H1 (cell line): ENCODE results near the gene SMIM44. TPM values are rescaled to one million over a fixed set of nuclear protein-coding genes. Genes with fewer than 3 reads are reported as not detected.

Experiments used
- CTCF ChIA-PET: fragments of 300-600 bp; sonication (Branson Sonifier 250); formaldehyde crosslinking; loops from one replicate; lab custom pipeline; 2021; ENCODE audit not compliant: partially characterized antibody; lab: Charles Lee
- POLR2A ChIA-PET: fragments of 300-600 bp; sonication (Branson Sonifier 250); formaldehyde crosslinking; loops from one replicate; lab custom pipeline; 2021; ENCODE audit warnings: inconsistent platforms; ENCODE audit not compliant: partially characterized antibody; lab: Charles Lee
- DNase-seq, 2 experiments: peaks; one replicate each; pipeline versions ENCODE4 v3.0.0 to v3.0.0-alpha.2; 2010 to 2022; ENCODE audit warnings: low spot score in 2 of 2, low read depth in 1 of 2, mixed read lengths in 1 of 2
- FAIRE-seq: peaks from 2 replicates; lab custom pipeline; 2011; peaks lifted over from hg19 to GRCh38; lab: Jason Lieb, UNC
- H2AFZ ChIP-seq: 2 replicates; pipeline ENCODE4 v1.8.1; 2012; ENCODE audit warnings: low read length, inconsistent platforms
- H2AK5ac ChIP-seq: 2 replicates; pipeline ENCODE4 v1.6.1; 2013; ENCODE audit warnings: low read depth, low read length
- H2BK120ac ChIP-seq: replicated peaks from 2 replicates; pipeline ENCODE3; 2013; ENCODE audit warnings: low read depth, low read length, inconsistent platforms
- H2BK12ac ChIP-seq: 2 replicates; pipeline ENCODE4 v1.6.1; 2013; ENCODE audit warnings: low read depth, low read length
- H2BK15ac ChIP-seq: 2 replicates; pipeline ENCODE4 v1.6.1; 2013; ENCODE audit warnings: low read length
- H2BK20ac ChIP-seq: 2 replicates; pipeline ENCODE4 v1.6.1; 2013; ENCODE audit warnings: low read length
- H2BK5ac ChIP-seq: 2 replicates; pipeline ENCODE4 v1.6.1; 2013; ENCODE audit warnings: low read depth, low read length
- H3K14ac ChIP-seq: 2 replicates; pipeline ENCODE4 v1.6.1; 2013; ENCODE audit warnings: inconsistent platforms; ENCODE audit not compliant: insufficient read length
- H3K18ac ChIP-seq: 2 replicates; pipeline ENCODE4 v1.6.1; 2013; ENCODE audit warnings: low read length; ENCODE audit errors: extremely low read depth
- H3K23ac ChIP-seq: 2 replicates; pipeline ENCODE4 v1.6.1; 2013; ENCODE audit warnings: inconsistent platforms; ENCODE audit not compliant: insufficient read length
- H3K23me2 ChIP-seq: 2 replicates; pipeline ENCODE4 v1.6.1; 2013; ENCODE audit warnings: low read depth, low read length
- H3K27ac ChIP-seq: 2 replicates; pipeline ENCODE4 v1.6.1; 2011; ENCODE audit warnings: low read depth, low read length, inconsistent platforms
- H3K27me3 ChIP-seq, 4 experiments: replicated peaks in 1 of 4; 1 replicate in 1 of 4; 2 replicates in 3 of 4; pipeline versions ENCODE4 v1.6.1 to v1.8.1; 2011 to 2013; ENCODE audit warnings: low read length in 3 of 4, mild to moderate bottlenecking in 3 of 4, inconsistent platforms in 2 of 4, mixed read lengths in 2 of 4, moderate library complexity in 1 of 4; ENCODE audit not compliant: control insufficient read depth in 3 of 4, insufficient read depth in 3 of 4; ENCODE audit errors: extremely low read depth in 1 of 4
- H3K36me3 ChIP-seq, 4 experiments: 2 replicates each; pipeline versions ENCODE4 v1.6.1 to v1.8.1; 2011 to 2013; ENCODE audit warnings: mild to moderate bottlenecking in 4 of 4, low read length in 3 of 4, moderate library complexity in 2 of 4, control low read depth in 1 of 4, inconsistent platforms in 1 of 4; ENCODE audit not compliant: insufficient read depth in 4 of 4, control insufficient read depth in 2 of 4
- H3K4ac ChIP-seq: replicated peaks from 2 replicates; pipeline ENCODE3; 2013; ENCODE audit warnings: low read length, low read depth, mixed read lengths, inconsistent platforms; ENCODE audit not compliant: insufficient read length
- H3K4me1 ChIP-seq, 4 experiments: replicated peaks in 1 of 4; 1 replicate in 1 of 4; 2 replicates in 3 of 4; pipeline versions ENCODE4 v1.6.1 to v1.8.1; 2011 to 2013; ENCODE audit warnings: low read length in 3 of 4, inconsistent platforms in 2 of 4, mixed read lengths in 1 of 4; ENCODE audit not compliant: insufficient read depth in 4 of 4, control insufficient read depth in 3 of 4
- H3K4me2 ChIP-seq, 2 experiments: 2 replicates each; pipeline versions ENCODE4 v1.6.1 to v1.8.1; 2011 to 2013; ENCODE audit warnings: low read depth in 2 of 2, low read length in 2 of 2, control low read depth in 1 of 2, inconsistent platforms in 1 of 2, mild to moderate bottlenecking in 1 of 2; ENCODE audit not compliant: insufficient read depth in 1 of 2
- H3K4me3 ChIP-seq, 4 experiments: fragments of 200-600, 300-600 bp in 1 of 4; sonication (generic), shearing (Covaris generic), sonication (Bioruptor Twin) in 1 of 4; 2 replicates each; pipeline versions ENCODE4 v1.5.1 to v1.8.1; 2011 to 2016; ENCODE audit warnings: low read length in 4 of 4, low read depth in 3 of 4, control low read depth in 2 of 4, inconsistent platforms in 2 of 4, mild to moderate bottlenecking in 2 of 4, mixed read lengths in 1 of 4, moderate library complexity in 1 of 4; ENCODE audit not compliant: insufficient read depth in 2 of 4; ENCODE audit errors: extremely low read depth in 1 of 4
- H3K56ac ChIP-seq: replicated peaks from 2 replicates; pipeline ENCODE3; 2013; ENCODE audit warnings: low read depth, mild to moderate bottlenecking, mixed read lengths, low read length, inconsistent platforms; ENCODE audit not compliant: insufficient read length
- H3K79me1 ChIP-seq: 2 replicates; pipeline ENCODE4 v1.6.1; 2013; ENCODE audit warnings: low read depth, low read length, control low read depth
- H3K79me2 ChIP-seq, 2 experiments: 2 replicates each; pipeline versions ENCODE4 v1.6.1 to v1.8.1; 2012 to 2013; ENCODE audit warnings: low read length in 2 of 2, mild to moderate bottlenecking in 2 of 2, inconsistent platforms in 1 of 2; ENCODE audit not compliant: insufficient read depth in 2 of 2, control insufficient read depth in 1 of 2
- H3K9ac ChIP-seq, 4 experiments: replicated peaks in 1 of 4; 1 replicate in 1 of 4; 2 replicates in 3 of 4; pipeline versions ENCODE4 v1.6.1 to v1.8.1; 2011 to 2013; ENCODE audit warnings: low read depth in 3 of 4, low read length in 3 of 4, control low read depth in 2 of 4, mild to moderate bottlenecking in 2 of 4, moderate library complexity in 2 of 4, inconsistent platforms in 1 of 4; ENCODE audit errors: extremely low read depth in 1 of 4
- H3K9me3 ChIP-seq, 2 experiments: 2 replicates each; pipeline versions ENCODE4 v1.6.1 to v1.8.1; 2012 to 2013; ENCODE audit warnings: mild to moderate bottlenecking in 2 of 2, moderate library complexity in 2 of 2, control low read depth in 1 of 2, inconsistent platforms in 1 of 2, low read depth in 1 of 2, low read length in 1 of 2, mixed read lengths in 1 of 2; ENCODE audit not compliant: insufficient read depth in 2 of 2
- H4K20me1 ChIP-seq, 2 experiments: replicated peaks in 1 of 2; 2 replicates each; pipeline versions ENCODE3 to v1.8.1; 2011 to 2013; ENCODE audit warnings: inconsistent platforms in 2 of 2, low read length in 2 of 2, mild to moderate bottlenecking in 1 of 2; ENCODE audit not compliant: insufficient read depth in 2 of 2, control insufficient read depth in 1 of 2
- H4K5ac ChIP-seq: 2 replicates; pipeline ENCODE4 v1.6.1; 2013; ENCODE audit warnings: low read length, low read depth, mixed read lengths, inconsistent platforms; ENCODE audit not compliant: insufficient read length
- H4K8ac ChIP-seq: 2 replicates; pipeline ENCODE4 v1.8.0; 2013; ENCODE audit warnings: mild to moderate bottlenecking, moderate library complexity, low read length, inconsistent platforms; ENCODE audit not compliant: insufficient read depth; ENCODE audit errors: extremely low read depth
- H4K91ac ChIP-seq: replicated peaks from 2 replicates; pipeline ENCODE3; 2013; ENCODE audit warnings: low read length, mixed read lengths, inconsistent platforms; ENCODE audit not compliant: insufficient read length
- ASH2L ChIP-seq: fragments of 200-600, 300-600 bp; sonication (generic); IDR thresholded peaks from one replicate; pipeline ENCODE4 v1.7.1; 2017; ENCODE audit warnings: low read length
- CBX5 ChIP-seq: fragments of 300-800, 300-1000 bp; sonication (generic); IDR thresholded peaks from 2 replicates; pipeline ENCODE4 v1.7.1; 2016; ENCODE audit warnings: antibody characterized with exemption, low read length, low read depth
- CTBP2 ChIP-seq: IDR thresholded peaks from 2 replicates; pipeline ENCODE4 v1.7.0; 2011; ENCODE audit warnings: borderline replicate concordance, mild to moderate bottlenecking, moderate library complexity, mixed read lengths, low read length; ENCODE audit not compliant: insufficient read depth, insufficient read length
- E2F6 ChIP-seq: IDR thresholded peaks from 2 replicates; pipeline ENCODE4 v1.6.1; 2012; ENCODE audit warnings: inconsistent platforms
- EZH2 ChIP-seq: fragments of 200-600 bp; sonication (generic); IDR thresholded peaks from 2 replicates; pipeline ENCODE4 v1.7.1; 2012; ENCODE audit warnings: low read depth, mild to moderate bottlenecking, moderate library complexity, low read length, inconsistent platforms; ENCODE audit not compliant: severe bottlenecking
- FOSL1 ChIP-seq: IDR thresholded peaks from 2 replicates; pipeline ENCODE4 v1.6.1; 2011; ENCODE audit warnings: mild to moderate bottlenecking, low read depth, low read length, moderate library complexity; ENCODE audit not compliant: insufficient read depth
- HDAC2 ChIP-seq, 2 experiments: fragments of 300-600 bp in 1 of 2; sonication (generic) in 1 of 2; IDR thresholded peaks; 2 replicates each; pipeline ENCODE4 v1.6.1; 2011 to 2012; ENCODE audit warnings: low read depth in 2 of 2, low read length in 2 of 2, mild to moderate bottlenecking in 2 of 2, moderate library complexity in 2 of 2, borderline replicate concordance in 1 of 2, inconsistent platforms in 1 of 2
- HDAC6 ChIP-seq: IDR thresholded peaks from one replicate; pipeline ENCODE4 v1.7.1; 2012; ENCODE audit warnings: low read depth, mild to moderate bottlenecking, inconsistent platforms, low read length, moderate library complexity
- POU5F1 ChIP-seq: IDR thresholded peaks from 2 replicates; pipeline ENCODE4 v1.6.1; 2011; ENCODE audit warnings: low read depth, mild to moderate bottlenecking, low read length, moderate library complexity
- USF2 ChIP-seq: IDR thresholded peaks from 2 replicates; pipeline ENCODE4 v1.6.1; 2011; ENCODE audit warnings: low read length, improper control_type of control experiment
- WGBS, 2 experiments: shearing (Covaris generic) in 1 of 2; methylation state at CpG; one replicate each; pipeline versions ENCODE4 v1.1.6 to v1.1.7; 2013 to 2015; ENCODE audit warnings: low lambda C conversion rate in 2 of 2, mixed read lengths in 2 of 2, inconsistent platforms in 1 of 2, low coverage in 1 of 2, missing lambda C conversion rate in 1 of 2; ENCODE audit not compliant: insufficient replicate concordance in 2 of 2, insufficient coverage in 1 of 2, insufficient read length in 1 of 2; ENCODE audit errors: extremely low coverage in 1 of 2, missing lambda C conversion rate in 1 of 2; 5-methylcytosine and 5-hydroxymethylcytosine counted together
- polyA plus RNA-seq, 7 experiments: library from polyadenylated mRNA; depleted of rRNA in 3 of 7; stranded (reverse) in 5 of 7; unstranded in 2 of 7; fragments of >200 nt in 5 of 7; fragments of 200-250 nt in 2 of 7; gene quantifications; 1 replicate in 5 of 7; 2 replicates in 1 of 7; 4 replicates in 1 of 7; pipeline versions ENCODE4 v1.2.1 to v1.2.3, GENCODE V29; 2011 to 2013; ENCODE audit warnings: missing spikeins in 2 of 7, mixed read lengths in 2 of 7
- total RNA-seq: library from RNA; stranded (reverse); fragmentation: NEBNext Ultra II Directional; extraction: Animal tissue kit (Norgen Biotek cat#: 25700); gene quantifications from 2 replicates; pipeline ENCODE4 v1.2.1, GENCODE V29; 2021

The SMIM44 gene
- total and polyA plus RNA-seq, 2 of the 8 experiments (the other 6 are each of a cell fraction or from before 2014, with no cell fraction given), result not detected

GRCh38 chr19:3451451-3451866 is 31.8 kb downstream of the SMIM44 start:
- Histone ChIP-seq H3K18ac (no peak overlapping the region), H2BK5ac (no peak overlapping the region), H3K23me2 (no peaks in the 10 kb centered on the region), H3K79me1 (no peaks in the 10 kb centered on the region), H2BK15ac (no peak overlapping the region), H3K4me3 (no peak overlapping the region), H3K23ac (no peak overlapping the region), H2BK12ac (no peak overlapping the region), H2BK20ac (no peak overlapping the region), H3K9ac (no peak overlapping the region), H3K4ac (no peak overlapping the region), H4K8ac (no peak overlapping the region), H3K27me3 (no peaks in the 10 kb centered on the region; a peak in 1 of 7 replicates), H3K4me2 (no peak overlapping the region), H3K14ac (no peak overlapping the region), H4K91ac (no peak overlapping the region), H4K5ac (no peak overlapping the region), H3K9me3 (no peaks in the 10 kb centered on the region), H3K36me3 (no peaks in the 10 kb centered on the region), H4K20me1 (no peaks in the 10 kb centered on the region), H3K4me1 (no peaks in the 10 kb centered on the region), H2AFZ (no peak overlapping the region), H2BK120ac (no peak overlapping the region), H2AK5ac (no peak overlapping the region), H3K27ac (no peak overlapping the region), H3K56ac (no peak overlapping the region), H3K79me2 (no peaks in the 10 kb centered on the region)
- CTCF ChIA-PET, result interaction anchor here (0.7 to 4.8 kb wide), 5 partner anchors 20 to 176 kb away, joined by 3 to 22 read pairs (median 3); no protein-coding TSS in a partner anchor
- DNase-seq (no peak), FAIRE-seq (no peak)
- POLR2A ChIA-PET, result no interaction called here
- 83% methylated on average over 10 of the region's 10 CpGs; no CpG with 5 or more reads in 1 of the 2 experiments for WGBS, 2 experiments
- TF ChIP-seq CBX5 (no peak), CTBP2 (no peak), HDAC2 (IDR thresholded peaks at IDR 0.05; ENCODE audit: borderline replicate concordance in 1 of 2, low read depth in 2 of 2, low read length in 2 of 2) (no peak), FOSL1 (no peak), USF2 (no peak), EZH2 (no peak), E2F6 (no peak), POU5F1 (no peak), HDAC6 (no peak), ASH2L (no peak)
